GM06990 (cell line): ENCODE measurements around the gene TSR1.

ENCODE experiments used
- DNase-seq: peaks from one replicate; pipeline ENCODE4 v3.0.0-alpha.2; 2011; ENCODE audit not compliant: insufficient read length; ENCODE audit errors: extremely low read depth
- H3K27me3 ChIP-seq: replicated peaks from 2 replicates; pipeline ENCODE4 v1.6.0; 2011; ENCODE audit warnings: low read length; ENCODE audit not compliant: control insufficient read depth, insufficient read depth
- H3K36me3 ChIP-seq: 2 replicates; pipeline ENCODE4 v1.5.1; 2011; ENCODE audit warnings: low read length; ENCODE audit not compliant: control insufficient read depth, insufficient read depth
- H3K4me3 ChIP-seq: replicated peaks from 2 replicates; pipeline ENCODE4 v1.5.1; 2011; ENCODE audit warnings: low read depth, mild to moderate bottlenecking, control low read depth, low read length
- TF ChIP-seq, protein P1 (sequence below): IDR thresholded peaks from 2 replicates; pipeline ENCODE4 v1.5.1; 2011; ENCODE audit warnings: low read length, control low read depth, mild to moderate bottlenecking, inconsistent platforms; ENCODE audit not compliant: insufficient read depth, poor library complexity, severe bottlenecking

Gene TSR1

DNA sequence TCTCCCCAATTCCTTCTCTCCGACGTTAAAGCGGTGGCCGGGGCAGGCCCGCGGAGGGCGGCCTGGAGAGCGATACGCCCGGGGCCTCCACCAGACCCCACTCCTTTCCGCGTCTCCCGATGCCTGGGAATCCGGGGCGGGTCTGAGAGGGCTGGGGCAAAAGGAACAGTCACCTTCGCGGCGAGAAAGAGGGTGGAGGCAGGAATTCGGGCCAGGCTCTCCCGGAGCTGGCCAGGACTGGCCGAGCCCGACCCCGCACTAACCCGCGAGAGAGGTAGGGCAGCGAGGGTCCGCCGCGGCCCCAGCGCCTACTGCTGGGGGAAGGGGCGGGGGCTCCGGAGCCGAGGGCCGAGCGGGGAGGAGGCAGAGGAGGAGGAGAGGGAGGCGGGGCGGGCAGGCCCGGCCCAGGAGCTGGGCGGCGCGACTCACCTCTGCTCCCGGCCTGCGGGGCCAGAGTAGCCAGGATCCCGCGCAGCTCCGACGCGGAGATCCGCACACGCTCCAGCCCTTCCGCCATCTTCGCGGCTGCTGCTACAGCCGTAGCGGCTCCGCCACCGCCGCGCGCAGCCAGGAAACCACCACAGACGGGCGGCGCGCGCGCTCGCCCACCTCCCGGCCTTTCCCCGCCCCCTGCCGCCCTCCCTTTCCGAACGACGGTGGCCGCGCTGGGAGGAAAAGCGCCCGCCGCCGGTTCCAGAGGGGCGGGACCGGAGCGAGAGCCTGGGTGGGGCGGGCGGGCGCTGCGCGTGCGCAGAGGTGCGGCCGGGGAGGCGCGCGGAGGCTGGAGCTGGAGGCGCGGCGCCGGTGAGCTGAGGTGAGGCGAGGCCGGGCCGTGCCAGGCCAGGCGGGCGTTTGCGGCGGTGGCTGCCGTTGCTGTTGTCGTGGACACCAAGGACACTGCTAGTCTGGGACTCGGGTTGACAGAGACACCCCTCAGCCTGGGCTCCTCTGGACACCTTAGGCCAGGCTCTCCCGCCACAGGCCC lies 32.8 kb downstream of the TSR1 start, which contains the start of the genes SMG6 and SRR:
Gene SMG6 (minus strand): TSS at position 582 of the 985 bp plus-strand sequence. CDS start 65 bp downstream, at position 517.
Gene SRR (plus strand): TSS at position 747 of the 985 bp plus-strand sequence. CDS start 11,611 bp downstream, outside the sequence.
- Histone ChIP-seq H3K4me3 (peak within 1 kb of the TSS; percentile 96), H3K36me3 (peaks cover 2% of the 10 kb centered on the region), H3K27me3 (no peaks in the 10 kb centered on the region)
- peak; percentile 94 for DNase-seq
- TF ChIP-seq, protein P1, sequence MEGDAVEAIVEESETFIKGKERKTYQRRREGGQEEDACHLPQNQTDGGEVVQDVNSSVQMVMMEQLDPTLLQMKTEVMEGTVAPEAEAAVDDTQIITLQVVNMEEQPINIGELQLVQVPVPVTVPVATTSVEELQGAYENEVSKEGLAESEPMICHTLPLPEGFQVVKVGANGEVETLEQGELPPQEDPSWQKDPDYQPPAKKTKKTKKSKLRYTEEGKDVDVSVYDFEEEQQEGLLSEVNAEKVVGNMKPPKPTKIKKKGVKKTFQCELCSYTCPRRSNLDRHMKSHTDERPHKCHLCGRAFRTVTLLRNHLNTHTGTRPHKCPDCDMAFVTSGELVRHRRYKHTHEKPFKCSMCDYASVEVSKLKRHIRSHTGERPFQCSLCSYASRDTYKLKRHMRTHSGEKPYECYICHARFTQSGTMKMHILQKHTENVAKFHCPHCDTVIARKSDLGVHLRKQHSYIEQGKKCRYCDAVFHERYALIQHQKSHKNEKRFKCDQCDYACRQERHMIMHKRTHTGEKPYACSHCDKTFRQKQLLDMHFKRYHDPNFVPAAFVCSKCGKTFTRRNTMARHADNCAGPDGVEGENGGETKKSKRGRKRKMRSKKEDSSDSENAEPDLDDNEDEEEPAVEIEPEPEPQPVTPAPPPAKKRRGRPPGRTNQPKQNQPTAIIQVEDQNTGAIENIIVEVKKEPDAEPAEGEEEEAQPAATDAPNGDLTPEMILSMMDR, result no peak

DNA sequence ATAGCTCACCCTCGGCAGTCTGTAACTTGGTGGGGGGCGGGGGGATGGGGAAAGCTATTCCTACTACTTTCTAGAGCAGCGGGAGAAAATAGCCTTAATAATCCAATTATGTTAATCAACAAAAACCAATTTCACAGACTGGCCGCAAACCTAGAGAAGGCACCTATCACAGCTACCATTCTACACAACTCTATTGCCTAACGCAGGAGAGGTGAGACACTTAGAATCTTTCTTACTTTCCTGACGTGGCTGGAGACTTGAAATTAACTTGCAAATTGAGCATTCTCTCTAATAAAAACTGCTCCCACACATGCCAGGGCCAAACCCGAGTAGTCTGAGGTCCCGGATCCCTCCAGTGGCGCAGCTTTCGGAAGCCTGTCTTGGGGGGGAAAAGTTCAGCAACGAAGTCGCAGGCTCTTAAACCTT lies 33.5 kb downstream of the TSR1 start:
- no peak for DNase-seq
- H3K27me3 ChIP-seq, result no peaks in the 10 kb centered on the region
- peaks cover 2% of the 10 kb centered on the region for H3K36me3 ChIP-seq
- H3K4me3 ChIP-seq, result peak overlapping the region; percentile 96
- TF ChIP-seq, protein P1, result no peak

DNA sequence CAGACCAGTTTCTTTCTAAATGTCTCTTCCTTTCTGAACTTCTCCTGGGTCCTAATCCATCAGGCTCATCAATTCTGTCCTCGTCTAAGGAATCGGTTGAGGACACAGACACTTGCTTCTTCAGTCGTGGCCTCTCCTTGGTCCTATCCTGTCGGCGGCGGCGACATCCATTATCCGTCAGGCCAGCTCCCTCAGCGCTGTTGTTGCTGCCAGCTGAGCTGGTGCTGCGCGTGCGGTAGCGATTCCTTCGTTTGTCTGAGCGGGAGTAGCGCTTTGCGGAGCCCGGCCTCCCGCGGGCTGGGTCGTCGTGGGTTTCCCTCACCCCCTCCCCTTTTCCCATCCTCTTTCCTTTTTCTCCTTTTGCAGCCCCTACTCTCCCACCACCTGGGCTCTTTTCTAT lies 36.5 kb downstream of the TSR1 start:
- no peak for DNase-seq
- TF ChIP-seq, protein P1, result no peak
- Histone ChIP-seq H3K27me3 (no peaks in the 10 kb centered on the region), H3K4me3 (no peak overlapping the region), H3K36me3 (peaks cover 4% of the 10 kb centered on the region)

DNA sequence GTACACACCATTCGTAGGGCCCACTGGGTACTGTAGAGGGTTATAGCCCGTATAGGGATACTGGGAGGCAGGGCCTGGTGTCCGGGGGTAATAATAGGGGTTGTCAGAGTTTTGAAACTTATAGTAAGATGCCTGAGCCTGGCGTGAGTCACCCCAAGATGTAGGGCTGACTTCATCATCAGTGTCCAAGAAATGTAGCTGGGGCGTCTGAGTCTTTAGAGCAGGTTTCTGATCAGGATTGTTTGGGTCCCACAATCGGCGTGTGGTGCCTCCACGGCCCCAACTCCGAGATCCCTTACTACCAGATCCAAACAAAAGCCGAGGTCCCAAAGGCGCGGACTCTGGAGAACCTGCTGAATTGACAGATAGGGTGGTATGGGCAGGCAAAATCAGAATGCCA lies 37.1 kb downstream of the TSR1 start:
- no peak for DNase-seq

DNA sequence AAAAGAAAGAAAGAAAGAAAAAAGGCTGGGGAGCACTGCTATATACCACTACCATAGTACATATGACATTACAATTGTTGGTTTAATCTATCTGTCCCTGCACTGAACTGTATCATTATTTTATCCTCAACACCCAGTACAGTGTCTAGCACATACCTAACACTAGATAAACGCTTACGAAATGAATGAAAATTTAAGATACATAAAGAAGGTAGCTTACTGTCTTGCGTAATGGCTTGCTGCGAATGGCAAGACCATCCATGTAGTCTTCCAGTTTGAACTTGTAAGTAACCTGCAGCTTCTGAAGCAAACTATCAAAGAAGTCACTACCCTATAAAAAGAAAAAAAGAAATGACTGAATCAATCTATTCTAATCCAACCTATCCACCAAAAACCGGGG lies 39.2 kb downstream of the TSR1 start:
- DNase-seq, result no peak
- TF ChIP-seq, protein P1, result no peak
- H3K27me3 ChIP-seq, result no peaks in the 10 kb centered on the region
- no peak overlapping the region for H3K4me3 ChIP-seq
- peaks cover 9% of the 10 kb centered on the region for H3K36me3 ChIP-seq

More for the DNA sequence above, 37.1 kb downstream of the TSR1 start:
- TF ChIP-seq, protein P1, result no peak
- no peak overlapping the region for H3K4me3 ChIP-seq
- no peaks in the 10 kb centered on the region for H3K27me3 ChIP-seq
- peaks cover 6% of the 10 kb centered on the region for H3K36me3 ChIP-seq
